Stimulated activated CD4-positive, alpha-beta T cell treated with anti-CD3 and anti-CD28 coated beads, Interleukin-15, amount 100 ng/mL, for 1 hour (primary cell): ENCODE data around the gene TCF15.

ENCODE experiments used
- DNase-seq, 2 donors: peaks; one replicate each; pipeline ENCODE4 v3.0.0-alpha.2; 2020; ENCODE audit warnings: low read depth in 1 of 2, low spot score in 1 of 2

Gene TCF15

GRCh38 chr20:615514-615913, 5.4 kb upstream of the TCF15 start:
- no peak for DNase-seq

- DNase-seq: no peak
Measured at GRCh38 chr20:611843-612185, 1.7 kb upstream of the TCF15 start.

DNA sequence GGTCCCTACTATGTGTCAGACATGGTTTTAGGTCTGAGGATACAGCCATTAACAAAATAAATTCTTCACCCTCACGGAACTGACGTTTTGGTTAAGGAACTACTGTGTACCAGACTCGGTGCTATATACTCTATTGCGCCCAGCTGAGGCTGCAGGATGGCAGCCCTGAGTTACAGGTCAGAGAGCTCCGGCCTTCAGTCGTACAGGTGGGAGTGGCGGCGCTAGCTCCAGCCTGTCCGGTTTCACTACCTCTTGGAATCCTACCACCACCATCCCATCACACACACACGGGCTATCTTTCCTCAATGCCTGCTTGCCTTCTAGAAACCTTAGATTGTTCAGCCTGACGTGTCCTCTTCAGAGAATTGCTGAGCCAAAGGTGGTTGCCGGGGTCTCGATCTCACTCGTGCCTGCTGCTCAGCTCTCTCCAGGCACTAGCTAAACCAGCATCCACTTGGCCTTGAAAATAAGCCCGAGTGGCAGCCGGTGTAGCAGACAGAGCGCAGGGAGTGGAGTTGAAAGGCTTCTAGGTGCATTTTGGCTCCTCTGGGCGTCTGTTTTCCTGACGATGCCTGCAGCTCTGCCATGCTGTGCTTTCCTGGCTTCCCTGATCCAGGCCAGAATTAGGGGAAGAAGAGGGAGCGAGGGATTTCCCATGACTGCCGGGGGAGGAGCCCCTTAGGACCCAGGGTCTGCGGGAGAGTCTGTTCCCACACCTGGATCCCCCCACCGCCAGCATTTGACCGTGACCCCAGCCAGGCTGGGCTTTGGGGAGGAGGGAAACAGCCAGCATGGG, 1.1 kb upstream of the TCF15 start:
- DNase-seq: no peak

DNA sequence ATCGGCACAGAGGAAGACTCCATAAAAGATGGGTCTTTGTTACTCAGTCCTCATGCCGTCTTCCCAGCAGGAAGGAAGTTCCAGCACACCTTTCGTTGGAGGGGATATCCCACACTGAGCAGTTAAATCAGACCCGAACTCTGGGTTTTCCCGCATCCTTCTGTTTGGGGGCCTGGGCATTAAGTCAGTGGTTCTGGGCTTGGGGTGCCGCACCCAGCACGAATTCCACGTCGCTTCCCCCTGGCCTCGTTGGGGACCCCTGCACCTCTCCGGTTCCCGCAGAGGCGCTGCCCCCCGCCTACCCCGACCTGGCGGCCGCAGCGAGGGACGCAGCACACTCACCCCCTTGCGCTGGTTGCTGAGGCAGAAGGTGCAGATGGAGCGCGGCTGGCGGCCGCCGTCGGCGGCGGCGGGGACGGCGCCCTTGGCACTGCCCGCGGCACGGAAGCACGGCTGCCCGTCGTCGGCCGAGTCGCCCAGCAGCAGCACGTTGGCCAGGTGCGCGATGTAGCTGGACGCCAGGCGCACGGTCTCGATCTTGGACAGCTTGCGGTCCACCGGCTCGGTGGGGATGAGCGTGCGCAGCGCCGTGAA, 641 bp downstream of the TCF15 start:
- no peak for DNase-seq

DNA sequence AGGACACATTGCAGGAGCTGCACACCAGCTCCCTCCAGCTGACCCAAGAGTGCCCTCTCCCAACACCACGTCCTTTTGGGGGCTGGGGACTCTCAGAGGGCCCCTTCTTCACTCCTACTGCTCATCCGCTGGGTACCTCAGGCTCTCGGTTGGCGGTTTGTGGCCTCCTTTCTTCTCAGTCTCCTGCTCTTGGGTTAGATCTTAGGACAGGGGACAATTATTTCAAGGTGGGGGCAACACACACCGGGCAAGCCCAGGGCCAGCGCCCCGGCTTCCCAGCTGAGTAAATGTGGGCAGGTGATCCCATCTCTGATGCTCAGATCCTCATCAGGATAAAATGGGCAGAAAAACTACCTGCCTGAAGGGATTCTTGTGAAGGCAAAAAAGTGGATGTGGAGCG, 1.1 kb downstream of the TCF15 start:
- DNase-seq: no peak

DNA sequence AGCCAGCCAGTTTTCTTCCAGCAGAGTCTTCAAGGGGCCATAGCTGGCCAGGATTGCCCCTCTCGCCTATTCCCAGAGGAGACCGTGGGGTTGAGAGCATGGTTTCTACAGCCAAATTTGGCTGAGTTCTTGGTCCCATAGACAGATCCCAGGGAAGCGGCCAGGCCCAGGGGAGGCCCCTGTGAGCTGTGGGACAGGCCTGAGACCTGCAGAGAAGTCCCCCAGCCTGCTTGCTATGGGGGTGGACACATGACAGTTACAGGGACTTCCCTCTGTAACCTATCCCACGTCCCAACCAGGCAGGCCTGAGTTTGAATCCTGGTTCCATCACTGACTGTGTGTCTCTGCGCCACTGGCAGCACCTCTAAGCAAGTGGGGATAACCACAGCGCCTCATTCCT, 2.6 kb downstream of the TCF15 start:
- no peak for DNase-seq

DNA sequence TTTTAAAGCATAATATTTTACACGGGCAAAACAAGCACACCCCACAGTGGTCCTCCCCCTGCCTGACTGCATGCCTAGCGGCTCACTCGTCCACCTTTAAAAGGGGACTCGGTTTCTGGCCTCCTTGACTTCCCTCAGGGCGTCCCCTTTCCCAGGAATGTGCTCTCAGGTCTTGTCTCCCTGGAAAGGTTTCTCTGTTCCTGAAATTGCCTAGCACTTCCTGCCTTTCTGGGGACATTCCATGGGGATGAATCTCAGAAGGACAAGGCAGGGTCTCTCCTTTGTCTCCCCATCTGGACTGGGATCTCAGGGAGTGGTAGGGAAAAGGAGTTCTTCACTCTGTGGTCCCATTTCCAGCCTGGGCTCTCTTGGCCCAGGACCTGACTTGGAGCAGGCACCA, 4.9 kb downstream of the TCF15 start:
- no peak for DNase-seq

DNA sequence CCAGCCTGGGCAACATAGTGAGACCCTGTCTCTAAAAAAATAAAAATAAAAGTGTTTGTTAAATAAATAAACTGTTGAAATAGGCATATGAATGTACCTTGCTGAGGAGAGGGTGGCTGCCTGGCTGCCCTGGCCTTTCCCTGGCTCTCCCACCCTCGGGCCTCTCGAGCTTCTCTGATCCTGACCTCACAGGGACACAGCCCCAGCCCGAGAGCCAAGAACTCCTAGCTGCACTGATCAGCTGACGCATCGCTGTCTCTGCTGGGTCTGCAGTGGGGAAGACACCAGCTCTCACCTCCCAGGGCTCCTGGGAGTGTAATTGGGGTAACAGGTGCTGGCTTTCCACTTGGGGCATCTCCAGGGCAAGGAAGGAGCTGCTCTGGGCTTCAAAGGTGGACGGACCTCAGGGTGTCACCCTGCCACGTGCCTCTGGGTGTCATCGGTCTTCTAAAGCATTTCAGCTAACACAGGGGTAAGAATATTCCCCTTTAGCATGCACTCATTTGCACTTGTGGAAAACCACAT, 6.9 kb downstream of the TCF15 start:
- DNase-seq: no peak

DNA sequence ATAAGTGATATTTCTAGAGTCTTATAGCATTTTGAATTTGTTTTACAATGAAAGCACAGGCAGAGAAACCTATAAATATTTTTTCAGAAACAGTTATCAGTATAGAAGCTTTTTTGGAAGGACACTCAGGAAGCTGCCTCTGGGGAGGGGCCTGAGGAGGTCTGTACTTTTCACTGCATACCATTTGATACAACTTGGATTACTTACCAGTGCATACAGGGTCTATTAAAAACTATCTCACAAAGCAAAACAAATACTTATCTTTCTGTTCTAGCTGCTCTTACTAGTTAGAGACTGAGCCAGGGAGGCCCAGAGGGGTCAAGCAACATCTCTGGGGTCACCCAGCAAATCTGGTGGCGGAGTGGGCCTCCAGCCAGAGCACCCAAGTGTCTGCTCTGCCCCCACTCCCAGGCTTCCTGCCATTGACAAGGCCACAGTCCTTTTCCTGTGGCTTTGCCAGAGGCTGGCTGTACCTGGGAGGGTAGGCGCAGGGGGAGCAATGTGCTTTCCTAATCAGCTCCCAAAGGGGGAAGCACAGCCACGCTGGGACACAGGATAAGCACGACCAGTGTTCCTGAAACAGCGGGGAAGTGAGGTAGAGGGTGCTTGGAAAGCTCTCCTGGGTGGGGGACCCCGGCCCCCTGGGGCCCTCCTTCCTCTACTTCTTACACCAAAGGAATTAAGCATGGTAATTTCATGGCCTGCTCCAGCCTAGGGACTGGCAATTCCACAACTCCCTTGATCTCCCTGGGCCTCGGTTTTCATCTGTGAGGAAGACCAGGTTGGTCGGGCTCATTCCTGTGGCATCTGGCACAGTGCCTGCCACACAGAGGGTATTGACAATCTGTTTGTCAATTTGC, 7.8 kb downstream of the TCF15 start:
- DNase-seq: no peak

DNA sequence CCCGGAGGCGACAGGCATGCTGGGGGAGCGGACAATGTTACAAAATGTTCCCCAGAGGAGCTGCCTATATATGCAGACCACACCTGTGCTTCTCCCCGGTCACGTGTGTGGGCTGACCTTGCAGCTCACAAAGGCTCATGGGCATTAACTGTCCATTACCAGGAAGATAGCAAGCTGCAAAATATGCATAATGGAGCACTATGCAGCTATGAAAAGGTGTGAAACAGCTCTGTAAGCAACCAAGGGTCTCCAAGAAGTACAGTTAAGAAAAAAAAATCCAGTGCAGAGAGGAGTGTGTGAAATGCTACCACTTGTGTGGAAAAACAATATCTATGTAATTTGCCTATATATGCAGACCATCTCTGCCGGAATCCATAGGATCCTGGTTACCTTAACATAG, 9.4 kb downstream of the TCF15 start:
- no peak for DNase-seq

DNA sequence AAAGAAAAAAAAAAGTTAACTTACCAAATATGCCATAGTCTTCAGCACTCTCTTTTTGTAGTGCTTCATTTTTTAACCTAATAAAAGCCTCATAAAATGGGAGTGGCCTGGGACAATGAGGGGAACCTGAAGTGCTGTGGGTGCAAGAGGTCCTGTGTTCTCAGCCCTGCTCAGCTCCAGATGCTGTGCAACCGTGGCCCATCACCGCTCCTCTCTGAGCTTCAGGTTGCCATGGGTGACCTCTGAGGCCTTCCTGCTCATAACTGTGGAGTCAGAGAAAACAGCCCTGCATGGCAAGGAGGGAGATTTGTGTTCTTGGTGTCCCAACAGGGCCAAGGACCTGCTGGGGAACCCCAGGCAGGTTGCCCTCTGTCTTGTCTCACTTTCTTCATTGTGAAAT, 10.0 kb downstream of the TCF15 start:
- DNase-seq: no peak

DNA sequence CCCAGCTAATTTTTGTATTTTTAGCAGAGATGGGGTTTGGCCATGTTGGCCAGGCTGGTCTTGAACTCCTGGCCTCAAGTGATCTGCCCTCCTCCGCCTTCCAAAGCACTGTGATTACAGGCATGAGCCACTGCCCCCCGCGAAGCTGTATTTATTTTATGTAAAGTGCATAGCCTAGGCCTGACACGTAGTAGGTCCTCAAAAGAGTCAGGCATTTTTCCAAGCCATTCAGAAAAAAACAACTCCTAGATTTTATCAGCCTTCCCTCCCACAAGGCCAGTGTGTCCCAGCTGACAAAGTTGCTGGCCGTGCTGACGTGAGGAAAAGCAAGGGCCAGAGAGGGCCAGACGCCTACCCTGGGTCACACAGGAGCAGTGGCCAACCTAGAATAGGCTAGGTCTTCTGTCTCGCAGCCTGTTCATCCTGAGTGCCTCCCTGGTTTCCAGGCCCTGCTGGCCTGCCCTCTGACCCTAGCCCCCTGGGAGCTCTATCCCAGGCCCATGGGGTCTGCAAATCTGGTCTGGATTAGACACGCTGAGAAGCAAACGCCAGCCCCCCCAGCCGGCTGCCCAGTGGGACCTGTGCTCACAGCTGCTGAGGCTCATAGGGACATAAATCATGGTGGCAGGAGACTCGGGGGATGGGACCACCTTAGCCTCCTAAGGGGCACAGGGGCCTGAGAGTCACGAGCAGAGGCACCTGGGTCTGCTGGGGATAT, 11.8 kb downstream of the TCF15 start:
- no peak for DNase-seq

DNA sequence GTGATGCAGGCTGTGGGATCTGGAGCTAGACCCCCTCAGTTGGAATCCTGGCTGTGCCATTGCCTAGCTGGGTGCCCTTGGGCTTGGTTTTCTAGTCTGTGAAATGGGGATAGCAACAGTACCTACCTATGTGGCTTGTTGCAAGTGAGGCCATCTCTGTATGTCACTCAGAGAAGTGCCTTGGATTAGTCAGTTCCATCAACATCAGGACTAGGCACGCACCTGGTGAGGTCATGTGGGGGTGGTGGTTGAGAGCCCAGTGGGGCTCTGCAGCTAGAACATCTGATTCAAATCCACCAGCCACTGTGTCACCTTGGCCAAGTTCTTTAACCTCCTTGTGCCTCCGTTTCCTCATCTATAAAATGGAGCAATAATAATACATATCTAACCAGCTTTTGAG, 12.5 kb downstream of the TCF15 start:
- DNase-seq: no peak

GRCh38 chr20:595330-596308, 14.5 kb downstream of the TCF15 start:
- no peak for DNase-seq

GRCh38 chr20:592506-592905, 17.6 kb downstream of the TCF15 start:
- DNase-seq: no peak

DNA sequence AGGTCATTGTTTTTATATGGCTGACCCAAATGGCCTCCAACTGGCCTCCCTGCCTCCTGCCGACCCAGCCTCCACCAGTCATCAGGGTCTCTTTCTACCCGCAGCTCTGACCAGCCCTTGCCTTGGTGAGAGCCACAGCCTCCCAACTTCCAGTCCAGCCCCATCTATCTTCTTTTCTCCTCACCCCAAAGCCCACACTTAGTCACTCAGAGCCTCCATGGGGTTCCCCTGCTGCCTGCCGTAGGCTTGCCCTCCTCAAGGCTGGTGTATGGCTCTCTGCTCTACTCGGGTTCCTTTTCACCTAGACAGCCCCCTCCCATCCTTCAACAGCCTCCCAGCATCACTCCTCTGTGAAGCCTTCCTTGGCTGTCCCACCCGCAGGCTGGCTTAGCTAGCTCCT, 18.2 kb downstream of the TCF15 start:
- DNase-seq: no peak

DNA sequence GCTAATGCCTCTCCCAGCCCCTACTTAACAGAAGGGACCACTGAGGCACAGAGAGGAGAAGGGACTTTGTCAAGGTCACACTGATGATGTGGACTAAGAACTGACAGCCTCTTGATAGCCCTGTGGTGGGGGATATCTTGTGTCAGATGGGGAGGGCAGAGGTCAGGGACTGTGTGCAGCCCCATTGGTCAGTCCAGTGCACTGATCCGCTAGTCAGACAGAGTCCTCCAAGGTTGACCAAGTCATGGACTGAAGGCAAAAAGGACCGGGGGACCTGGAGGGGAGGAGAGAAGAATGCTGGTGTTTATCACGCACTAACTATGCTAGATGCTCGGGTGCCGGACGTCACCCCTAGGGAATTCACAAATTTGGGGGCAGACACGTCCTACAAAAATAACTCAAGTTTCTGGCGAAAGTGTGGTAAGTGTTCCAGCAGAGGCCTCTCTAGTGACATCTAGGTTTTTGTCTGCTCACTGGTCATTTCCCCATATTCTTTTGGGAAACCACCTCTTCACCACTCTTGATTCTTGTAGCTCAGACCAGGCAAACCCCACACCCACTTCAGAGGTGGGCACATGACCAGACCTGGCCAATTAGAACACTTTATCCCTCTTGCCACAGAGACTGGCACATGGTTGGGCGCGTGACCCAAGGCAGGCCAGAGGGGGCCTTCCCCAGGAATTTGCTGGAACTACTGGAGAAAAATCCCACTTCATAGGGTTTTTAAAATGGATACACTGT, 21.0 kb downstream of the TCF15 start:
- no peak for DNase-seq

DNA sequence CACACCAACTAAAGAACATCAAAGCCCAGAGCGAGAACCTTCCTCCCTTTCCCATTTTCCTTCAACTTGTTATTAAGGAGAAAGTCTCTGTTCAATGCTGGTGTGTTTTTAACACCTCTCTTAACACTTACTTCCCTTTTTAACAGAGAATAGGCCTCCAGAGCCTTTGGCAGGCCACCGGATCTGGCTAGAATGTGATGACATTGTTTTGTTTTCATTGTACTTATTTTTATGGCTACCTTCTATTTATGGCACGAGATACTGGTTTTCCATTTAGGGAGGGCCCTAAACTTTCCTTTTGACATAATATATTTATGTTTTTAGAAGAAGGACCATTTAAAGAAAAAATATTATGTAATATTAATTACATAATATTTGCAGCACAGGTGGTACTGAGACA, 21.6 kb downstream of the TCF15 start:
- no peak for DNase-seq

DNA sequence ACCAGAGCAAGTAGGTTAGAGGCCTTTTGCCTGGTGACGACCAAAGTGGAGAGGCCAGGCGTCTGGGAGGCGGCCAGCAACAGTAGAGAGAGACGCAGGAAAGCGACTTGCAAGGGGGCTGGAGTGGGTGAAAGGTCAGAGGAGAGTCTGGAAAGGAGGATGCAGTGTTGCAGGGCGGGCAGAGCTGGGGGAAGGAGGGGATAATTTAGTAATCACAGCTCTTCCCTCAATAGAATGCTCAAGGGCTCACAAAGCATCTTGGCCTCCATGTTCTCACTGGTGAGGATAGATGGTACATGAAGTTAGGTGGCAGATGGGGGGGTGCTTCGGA, 25.2 kb downstream of the TCF15 start:
- DNase-seq: no peak
